ENCODE data around the gene SLC29A2. TPM values are rescaled to one million over a fixed set of nuclear protein-coding genes. Genes with fewer than 3 reads are reported as not detected.

Gene SLC29A2
- total RNA-seq, 4 donors from 2014 or later, result 3.7 to 30.7 (median 15.5) TPM

DNA sequence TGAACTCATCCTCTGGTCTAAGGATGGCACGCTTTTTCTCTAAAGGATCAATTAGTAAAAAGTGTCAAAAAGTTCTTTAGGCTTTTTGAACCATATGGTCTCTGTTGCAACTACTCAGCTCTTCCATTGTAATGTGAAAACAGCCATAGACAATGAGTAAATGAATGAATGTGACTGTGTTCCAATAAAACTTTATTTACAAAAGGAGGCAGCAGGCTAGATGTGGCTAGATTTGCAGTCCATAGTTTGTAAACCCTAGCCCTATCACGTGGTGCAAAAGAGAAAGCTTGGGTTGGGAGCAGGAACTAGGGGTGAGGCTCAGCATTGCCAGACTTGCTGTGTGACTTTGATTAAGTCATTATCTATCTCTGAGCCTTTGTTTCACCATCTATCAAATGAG, 43.9 kb upstream of the SLC29A2 start:
- TF ChIP-seq, protein P1, sequence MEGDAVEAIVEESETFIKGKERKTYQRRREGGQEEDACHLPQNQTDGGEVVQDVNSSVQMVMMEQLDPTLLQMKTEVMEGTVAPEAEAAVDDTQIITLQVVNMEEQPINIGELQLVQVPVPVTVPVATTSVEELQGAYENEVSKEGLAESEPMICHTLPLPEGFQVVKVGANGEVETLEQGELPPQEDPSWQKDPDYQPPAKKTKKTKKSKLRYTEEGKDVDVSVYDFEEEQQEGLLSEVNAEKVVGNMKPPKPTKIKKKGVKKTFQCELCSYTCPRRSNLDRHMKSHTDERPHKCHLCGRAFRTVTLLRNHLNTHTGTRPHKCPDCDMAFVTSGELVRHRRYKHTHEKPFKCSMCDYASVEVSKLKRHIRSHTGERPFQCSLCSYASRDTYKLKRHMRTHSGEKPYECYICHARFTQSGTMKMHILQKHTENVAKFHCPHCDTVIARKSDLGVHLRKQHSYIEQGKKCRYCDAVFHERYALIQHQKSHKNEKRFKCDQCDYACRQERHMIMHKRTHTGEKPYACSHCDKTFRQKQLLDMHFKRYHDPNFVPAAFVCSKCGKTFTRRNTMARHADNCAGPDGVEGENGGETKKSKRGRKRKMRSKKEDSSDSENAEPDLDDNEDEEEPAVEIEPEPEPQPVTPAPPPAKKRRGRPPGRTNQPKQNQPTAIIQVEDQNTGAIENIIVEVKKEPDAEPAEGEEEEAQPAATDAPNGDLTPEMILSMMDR (IDR thresholded peaks at IDR 0.05; ENCODE audit: low read depth), result no peak

DNA sequence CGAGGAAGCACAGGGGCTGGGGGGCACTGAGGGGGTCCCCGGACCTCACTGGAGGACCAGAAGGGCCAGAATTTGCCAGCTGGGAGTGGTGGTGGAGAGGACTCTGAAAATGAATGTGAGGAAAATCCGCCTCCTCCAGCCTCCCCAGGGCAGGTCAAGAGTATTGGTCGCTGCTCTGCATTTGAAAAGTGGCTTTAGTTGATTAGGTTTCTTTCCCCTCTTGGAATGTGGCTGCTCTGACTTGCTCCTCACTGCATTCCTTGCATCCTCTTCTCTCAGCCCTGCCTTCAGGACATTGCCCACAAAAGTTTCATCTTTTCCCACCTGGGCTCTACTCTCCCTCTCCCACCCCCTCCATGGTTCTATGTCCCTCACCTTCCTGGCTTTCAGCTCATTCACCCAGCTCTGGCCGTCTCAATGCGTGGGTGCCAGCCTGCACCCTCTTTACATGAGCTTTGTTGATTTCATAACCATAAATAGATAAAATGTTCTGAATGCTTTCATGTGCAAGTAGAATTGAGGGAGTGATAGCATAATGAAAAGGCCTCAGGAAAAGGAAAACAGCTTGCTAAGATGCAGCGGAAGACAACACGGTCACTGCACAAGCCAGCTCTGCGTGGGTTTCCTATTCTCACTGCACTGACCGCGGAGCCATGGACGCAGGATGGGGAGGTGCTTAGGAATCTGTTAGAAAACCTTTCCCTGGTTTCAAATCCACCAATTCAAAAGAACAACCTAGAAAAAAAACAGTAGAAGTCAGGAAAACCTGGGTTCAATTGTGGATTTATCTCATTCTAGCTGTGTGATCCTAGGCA, 42.8 kb upstream of the SLC29A2 start:
- TF ChIP-seq, protein P1 (IDR thresholded peaks at IDR 0.05; ENCODE audit: low read depth), result no peak

DNA sequence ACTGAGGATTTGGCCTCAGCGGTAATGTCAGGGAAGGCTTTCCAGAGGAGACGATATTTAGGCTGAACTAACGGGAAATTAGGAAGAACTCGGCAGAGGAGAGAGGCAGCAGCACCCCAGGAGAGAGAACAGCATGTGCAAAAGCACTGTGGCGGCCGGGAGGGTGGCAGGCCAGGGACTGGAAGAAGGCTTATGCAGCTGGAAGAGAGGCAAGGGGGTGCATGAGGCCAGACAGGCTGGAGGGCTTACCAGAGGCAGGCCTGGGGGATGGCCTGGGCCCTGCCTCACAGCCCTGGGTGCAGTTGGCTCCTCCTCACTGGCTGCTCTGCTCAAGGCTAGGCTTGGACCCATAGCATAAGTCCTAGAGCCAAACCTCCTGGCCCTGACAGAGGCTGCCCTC, 41.6 kb upstream of the SLC29A2 start:
- TF ChIP-seq, protein P1 (IDR thresholded peaks at IDR 0.05; ENCODE audit: low read depth), result no peak

DNA sequence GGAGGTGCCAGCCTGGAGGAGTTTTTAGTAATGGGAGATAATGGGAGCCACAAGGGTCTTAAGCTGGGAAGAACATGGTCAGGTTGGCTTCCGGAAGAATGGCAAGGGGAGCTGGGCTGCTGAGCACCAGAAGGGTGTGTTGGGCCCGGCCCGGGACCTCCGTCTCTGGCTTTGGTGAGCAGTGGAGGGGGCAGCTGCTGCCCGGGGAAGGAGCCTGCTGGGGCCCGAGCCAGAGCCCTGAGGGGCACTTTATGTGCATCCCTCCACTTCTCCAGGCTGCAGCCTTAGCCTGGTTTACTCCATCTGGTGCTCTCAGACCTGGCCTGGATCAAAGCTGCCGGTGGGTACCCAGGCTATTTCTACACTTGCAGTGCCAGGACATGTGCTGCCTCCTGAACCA, 40.5 kb upstream of the SLC29A2 start:
- TF ChIP-seq, protein P1 (IDR thresholded peaks at IDR 0.05; ENCODE audit: low read depth), result no peak

DNA sequence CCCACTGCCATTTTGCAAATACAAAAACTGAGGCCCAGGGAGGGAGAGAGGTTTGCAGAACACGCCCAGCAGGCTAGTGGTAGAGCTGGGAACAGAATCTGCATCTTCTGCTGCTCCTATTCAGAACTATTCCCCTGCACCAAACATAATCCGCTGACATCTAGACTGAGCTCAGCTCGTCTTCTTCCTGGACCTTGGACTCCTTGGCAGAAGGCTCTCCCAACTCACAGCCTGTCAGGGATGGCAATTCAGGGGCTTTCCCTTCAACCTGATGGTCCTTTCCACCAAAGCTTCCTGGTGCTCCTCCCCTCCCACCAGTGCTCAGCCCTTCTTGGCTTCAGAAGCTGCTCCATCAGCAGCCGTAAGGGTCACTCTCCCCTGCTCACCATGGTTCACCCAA, 39.8 kb upstream of the SLC29A2 start:
- TF ChIP-seq, protein P1 (IDR thresholded peaks at IDR 0.05; ENCODE audit: low read depth), result no peak

DNA sequence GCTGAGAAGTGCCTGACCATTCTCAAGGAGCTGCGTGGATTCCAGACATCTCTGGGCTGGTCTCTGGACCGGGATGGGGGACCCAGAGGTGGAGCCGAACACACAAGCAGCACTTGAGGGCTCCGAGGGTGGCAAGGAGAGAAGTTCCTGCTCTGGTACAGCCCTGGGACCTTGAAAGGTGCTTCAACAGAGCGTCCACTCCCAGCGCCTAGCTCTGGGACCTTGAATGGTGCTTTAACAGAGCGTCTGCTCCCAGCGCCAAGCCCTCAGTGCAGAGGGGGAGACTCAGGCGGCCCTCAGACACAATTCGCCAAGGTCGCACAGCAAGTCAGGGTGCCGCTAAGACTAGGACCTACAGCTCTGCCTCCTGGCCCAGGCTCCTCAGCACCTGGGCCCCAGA, 38.6 kb upstream of the SLC29A2 start:
- TF ChIP-seq, protein P1 (IDR thresholded peaks at IDR 0.05; ENCODE audit: low read depth), result no peak

DNA sequence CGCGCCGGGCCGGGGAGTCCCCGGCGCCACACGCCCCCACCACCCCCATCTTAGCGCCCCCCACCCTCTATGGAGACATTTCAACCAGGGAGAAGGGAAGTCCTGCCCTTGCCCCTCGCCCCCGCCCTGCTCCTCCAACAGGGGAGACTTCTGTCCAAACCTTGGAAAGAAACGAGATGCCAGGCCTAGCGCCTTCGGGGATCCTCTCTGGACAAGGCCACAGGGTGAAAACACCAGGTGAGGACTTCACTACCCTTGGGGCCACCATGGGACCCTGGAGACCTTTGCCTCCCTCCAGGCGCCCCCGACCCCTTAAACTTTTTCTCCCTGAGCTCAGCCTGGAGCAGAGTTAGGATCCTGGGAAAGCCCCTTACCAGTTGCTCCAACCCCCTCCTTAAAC, 37.7 kb upstream of the SLC29A2 start:
- TF ChIP-seq, protein P1 (IDR thresholded peaks at IDR 0.05; ENCODE audit: low read depth), result no peak
